Mesenteric fat pad (tissue), 1 donor: ENCODE results near the gene CD101. TPM values are rescaled to one million over a fixed set of nuclear protein-coding genes. Genes with fewer than 3 reads are reported as not detected.

Source experiments
- DNase-seq: peaks from one replicate; pipeline ENCODE4 v3.0.0-alpha.2; 2020; ENCODE audit warnings: low spot score
- total RNA-seq: library from RNA; stranded (reverse); fragmentation: NEBNext Ultra II Directional; extraction: Animal tissue kit (Norgen Biotek cat#: 25700); gene quantifications from one replicate; pipeline ENCODE4 v1.2.1, GENCODE V29; 2021
- donor health status: DM: yes; HTN: yes; CAD: no.

CD101 gene
- total RNA-seq, 1 donor from 2014 or later, result 1.5 TPM

DNA sequence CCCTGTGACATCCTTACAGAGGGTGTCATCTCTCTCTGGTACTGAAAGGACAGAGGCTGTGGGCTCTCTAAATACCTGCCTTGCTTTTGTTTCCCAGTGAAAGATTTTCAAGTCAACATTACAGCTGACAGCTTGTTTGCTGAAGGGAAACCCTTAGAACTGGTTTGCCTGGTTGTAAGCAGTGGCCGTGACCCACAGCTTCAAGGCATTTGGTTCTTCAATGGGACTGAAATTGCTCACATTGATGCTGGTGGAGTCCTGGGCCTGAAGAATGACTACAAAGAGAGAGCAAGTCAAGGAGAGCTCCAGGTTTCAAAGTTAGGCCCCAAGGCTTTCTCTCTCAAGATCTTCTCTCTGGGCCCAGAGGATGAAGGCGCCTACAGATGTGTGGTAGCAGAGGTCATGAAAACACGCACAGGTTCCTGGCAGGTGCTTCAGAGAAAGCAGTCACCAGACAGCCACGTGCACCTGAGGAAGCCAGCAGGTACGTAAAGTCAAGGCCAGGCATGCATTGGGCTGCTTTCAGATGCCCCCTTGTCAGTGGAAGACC is 11.8 kb downstream of the CD101 start:
- no peak for DNase-seq

DNA sequence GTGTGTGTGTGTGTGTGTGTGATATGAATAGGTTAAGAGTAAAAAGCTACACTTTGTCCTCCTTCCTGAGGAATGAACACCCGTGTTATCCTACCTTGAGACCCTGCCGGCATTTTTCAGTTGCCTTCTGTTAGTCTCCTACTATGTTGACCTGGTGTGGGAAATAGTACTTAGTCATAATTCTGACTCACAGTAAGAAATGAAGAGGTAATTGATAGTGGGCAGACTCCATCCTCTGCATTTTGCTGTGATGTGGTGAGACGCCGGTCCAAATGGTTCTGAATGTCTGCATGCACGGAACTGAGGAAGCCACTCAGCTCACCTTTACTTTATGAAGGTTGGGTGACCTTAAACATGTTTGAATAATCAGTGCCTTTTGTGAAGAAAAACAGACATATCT is 12.6 kb downstream of the CD101 start:
- no peak for DNase-seq

DNA sequence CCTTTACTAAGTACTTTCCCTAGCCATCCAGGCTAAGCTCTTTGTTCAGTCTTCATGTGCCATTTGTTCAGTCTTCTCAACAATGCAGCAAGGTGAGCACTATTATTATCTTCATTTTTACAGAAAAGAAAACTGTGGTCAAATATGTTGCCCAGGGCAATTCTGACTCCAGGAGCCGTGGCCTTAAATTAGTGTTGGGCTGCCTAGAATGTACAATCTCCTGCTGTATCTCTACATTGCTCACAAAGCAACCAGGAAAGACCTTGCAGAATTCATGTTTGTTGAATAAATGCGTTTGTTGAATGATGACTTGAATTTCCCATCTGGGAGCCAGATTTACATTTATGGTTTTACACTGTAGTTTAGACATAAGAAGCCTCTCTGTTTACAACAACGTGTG is 14.2 kb downstream of the CD101 start:
- no peak for DNase-seq

DNA sequence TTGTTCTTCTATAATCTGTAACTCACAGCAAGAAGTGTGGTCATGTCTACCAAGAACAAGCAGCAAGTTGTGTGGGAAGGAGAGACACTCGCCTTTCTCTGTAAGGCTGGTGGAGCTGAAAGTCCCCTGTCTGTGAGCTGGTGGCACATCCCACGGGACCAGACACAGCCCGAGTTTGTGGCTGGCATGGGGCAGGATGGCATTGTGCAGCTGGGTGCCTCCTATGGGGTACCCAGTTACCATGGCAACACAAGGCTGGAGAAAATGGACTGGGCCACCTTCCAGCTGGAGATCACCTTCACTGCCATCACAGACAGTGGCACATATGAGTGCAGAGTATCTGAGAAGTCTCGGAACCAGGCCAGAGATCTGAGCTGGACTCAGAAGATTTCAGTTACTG is 15.5 kb downstream of the CD101 start:
- DNase-seq, result no peak

GRCh38 chr1:117017648-117018047 is 16.1 kb downstream of the CD101 start:
- no peak for DNase-seq

GRCh38 chr1:117020526-117021156 is 19.1 kb downstream of the CD101 start:
- DNase-seq, result no peak

- DNase-seq, result no peak
Observed at GRCh38 chr1:117022114-117022513, 20.6 kb downstream of the CD101 start.

GRCh38 chr1:117025568-117025967 is 24.0 kb downstream of the CD101 start:
- no peak for DNase-seq

DNA sequence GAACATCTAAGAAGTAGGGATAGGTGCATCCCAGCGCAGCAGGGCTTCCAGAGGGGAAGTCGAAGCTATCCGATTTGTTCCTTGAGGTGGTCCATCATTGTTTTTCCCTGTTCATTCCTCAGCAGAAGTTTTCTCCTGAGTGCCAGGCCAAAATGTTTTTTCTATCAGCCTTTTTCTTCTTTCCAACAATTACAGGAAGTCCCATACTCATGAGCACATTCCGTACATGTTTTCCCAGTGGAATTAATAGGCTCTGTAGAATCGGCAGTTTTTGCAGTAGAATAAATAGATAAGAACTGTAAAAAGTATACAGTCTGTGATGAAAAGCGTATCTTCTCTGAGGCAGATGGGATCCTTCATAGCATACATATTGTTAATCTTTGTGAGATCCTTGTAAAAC is 24.8 kb downstream of the CD101 start:
- no peak for DNase-seq

DNA sequence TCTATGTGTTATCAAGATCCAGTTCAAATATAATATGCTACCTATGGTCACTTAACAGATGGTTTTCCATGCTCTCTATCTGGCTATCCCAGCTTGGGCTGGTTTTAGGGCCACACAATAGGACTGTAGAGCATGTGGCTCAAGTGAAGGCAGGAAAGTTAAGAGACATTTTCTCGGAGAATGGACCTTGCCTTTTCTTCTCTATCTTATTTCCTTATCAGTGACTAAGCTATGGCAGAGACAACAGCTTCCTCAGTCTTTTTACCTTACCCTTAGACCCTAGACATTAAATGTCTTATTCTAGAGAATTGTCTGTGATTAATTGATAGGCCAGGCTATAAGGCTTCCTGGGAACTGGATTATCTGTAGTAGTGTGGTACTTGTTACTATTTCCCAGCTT is 28.1 kb downstream of the CD101 start:
- no peak for DNase-seq

GRCh38 chr1:117030271-117030877 is 28.8 kb downstream of the CD101 start:
- no peak for DNase-seq

- no peak for DNase-seq
Observed at GRCh38 chr1:117032266-117032665, 30.7 kb downstream of the CD101 start.

DNA sequence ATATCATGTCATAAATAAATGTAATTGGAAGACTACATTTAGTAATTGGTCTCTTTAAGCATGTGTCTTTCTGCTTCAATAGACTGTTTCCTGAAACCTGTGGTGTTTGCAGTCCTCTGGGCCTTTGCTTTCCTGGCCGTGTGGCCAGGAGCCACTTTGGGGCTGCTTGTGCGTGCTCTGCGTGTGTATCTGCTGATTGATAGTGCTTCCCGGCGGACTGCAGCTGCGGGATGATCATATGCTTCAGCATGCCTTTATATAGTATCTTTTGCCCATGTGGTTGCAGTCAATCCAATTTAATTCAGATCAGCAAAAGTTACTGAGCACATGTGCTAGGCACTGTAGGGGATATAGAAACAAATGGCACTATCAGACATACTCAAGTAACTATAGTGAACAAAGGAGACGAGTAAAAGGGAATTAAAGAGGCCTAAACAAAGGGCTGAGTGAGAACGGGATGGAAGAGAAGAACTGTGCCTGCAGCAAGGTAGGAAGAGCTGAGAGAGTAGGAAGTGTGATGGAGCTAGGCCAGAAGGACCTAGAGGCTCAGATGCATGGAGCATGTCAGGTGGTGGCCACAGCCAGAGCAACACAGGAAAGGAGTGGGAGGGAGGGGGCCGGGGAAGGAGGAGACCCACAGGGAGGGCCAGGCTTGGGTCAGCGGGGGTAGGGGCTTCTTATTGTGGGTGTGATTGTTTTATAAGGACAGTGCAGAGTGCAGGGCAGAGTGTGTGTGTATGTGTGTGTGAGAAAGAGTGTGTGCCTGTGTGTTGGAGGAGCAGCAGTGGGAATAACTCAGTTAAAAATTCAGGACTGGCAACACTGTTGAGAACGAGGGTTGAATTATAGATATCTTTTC is 31.4 kb downstream of the CD101 start:
- no peak for DNase-seq

GRCh38 chr1:117033772-117034171 is 32.2 kb downstream of the CD101 start:
- DNase-seq, result no peak

- no peak for DNase-seq
Observed at GRCh38 chr1:117034791-117035290, 33.3 kb downstream of the CD101 start.

GRCh38 chr1:117036018-117036461 is 34.5 kb downstream of the CD101 start:
- no peak for DNase-seq

DNA sequence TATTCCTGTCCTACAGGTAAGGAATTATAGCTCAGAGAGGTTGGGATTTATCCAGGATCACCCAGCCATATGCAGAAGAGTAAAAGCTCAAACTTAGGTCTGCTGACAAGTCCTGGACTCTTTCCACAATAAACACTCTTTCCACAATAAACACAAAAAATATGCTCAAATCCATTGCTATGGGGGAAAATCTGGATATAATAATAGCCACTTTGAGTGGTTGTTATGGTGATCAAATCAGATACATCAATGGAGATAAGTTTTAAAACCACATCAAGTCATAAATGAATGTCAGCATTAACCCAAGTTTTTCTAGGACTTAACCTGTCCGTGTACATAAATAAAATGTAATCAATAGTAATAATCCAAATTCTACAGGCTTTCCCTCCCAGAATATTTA is 36.2 kb downstream of the CD101 start:
- no peak for DNase-seq

- DNase-seq, result no peak
Observed at GRCh38 chr1:117038236-117038635, 36.7 kb downstream of the CD101 start.

DNA sequence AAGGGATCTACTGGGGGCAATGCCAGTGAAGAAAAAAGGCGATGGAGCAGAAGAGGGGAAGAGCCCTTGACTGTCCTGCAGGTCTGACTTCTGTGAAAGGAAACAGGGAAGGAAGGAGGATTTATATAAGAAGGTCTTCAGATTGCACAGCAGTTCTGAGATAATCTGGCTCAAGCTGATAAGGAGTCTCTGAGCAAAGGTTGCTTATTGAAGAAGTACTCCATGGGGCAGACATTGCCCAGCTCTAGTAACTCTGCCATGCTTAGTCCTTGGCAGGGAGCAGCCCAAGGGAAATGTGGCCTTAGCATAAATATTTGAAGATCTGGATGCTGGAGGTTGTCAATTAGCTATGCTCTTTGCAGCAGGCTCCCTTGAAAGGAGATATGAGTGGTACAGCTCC is 42.7 kb downstream of the CD101 start:
- DNase-seq, result no peak

- DNase-seq, result no peak
Observed at GRCh38 chr1:117045644-117046043, 44.1 kb downstream of the CD101 start.

DNA sequence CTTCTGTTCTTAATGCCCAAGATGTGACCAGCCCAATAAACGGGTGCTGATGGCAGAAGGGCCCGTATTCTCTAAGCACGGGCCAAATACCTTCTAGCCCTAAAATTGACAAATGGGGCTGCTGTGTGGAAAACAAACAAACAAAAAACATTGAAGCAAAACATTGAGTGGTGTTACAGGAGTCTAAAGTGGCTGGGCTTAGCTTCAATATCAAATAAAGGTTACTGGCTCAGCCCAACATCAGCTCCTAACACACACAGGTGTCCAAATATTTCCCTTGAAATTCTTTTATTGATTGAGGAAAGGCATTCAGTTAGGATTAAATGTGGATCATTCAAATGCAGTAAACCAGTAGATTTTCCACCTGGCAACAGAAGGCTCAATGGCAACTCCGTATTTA is 45.2 kb downstream of the CD101 start:
- no peak for DNase-seq

DNA sequence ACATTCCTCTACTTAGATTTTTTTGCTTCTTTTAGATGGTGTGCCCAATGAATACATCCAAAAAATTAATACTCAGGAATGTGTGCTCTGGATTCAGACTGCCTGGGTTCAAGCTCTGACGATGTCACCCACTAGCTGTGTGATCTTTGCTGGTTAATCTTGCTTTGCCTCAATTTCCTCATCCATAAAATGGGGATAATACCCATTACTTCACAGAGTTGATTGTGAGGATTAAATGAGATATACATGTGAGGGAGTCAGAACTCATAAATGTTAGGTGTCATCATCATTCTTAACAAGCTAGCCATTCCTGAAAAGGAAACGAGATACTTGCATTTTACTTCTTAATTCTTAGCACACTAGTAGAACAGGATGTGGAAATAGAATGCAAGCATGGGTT is 45.7 kb downstream of the CD101 start:
- no peak for DNase-seq
